ENCODE measurements around the gene NOB1. TPM values are rescaled to one million over a fixed set of nuclear protein-coding genes. Genes with fewer than 3 reads are reported as not detected.

Gene NOB1
- total RNA-seq, 1 experiment from 2014 or later, result 101 TPM

DNA sequence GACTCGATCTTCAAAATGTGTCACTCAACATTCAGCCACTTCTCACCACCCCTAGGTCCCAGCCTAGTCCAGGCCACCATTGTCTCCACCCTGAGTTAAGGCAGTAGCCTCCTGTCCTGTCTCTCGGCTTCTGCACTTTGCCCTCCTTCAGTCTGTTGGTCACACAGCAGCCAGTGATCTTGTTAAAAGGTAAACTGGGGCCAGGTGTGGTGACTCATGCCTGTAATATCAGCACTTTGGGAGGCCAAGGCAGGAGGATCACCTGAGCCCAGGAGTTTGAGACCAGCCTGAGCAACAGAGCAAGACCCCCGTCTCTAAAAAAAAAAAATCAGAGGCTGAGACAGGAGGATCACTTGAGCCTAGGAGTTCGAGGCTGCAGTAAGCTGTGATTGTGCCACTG is 33.2 kb upstream of the NOB1 start:
- Histone ChIP-seq H3K9ac (ENCODE audit: extremely low read depth, insufficient read length, low read length) (no peak overlapping the region), H4K91ac (ENCODE audit: insufficient read length, low read depth, low read length) (no peak overlapping the region), H3K9me3 (ENCODE audit: control insufficient read depth, low read depth, low read length) (no peaks in the 10 kb centered on the region), H2BK5ac (ENCODE audit: insufficient read length, low read length) (no peak overlapping the region), H3K4me2 (ENCODE audit: insufficient read depth, insufficient read length, low read length) (no peak overlapping the region), H3K23ac (ENCODE audit: insufficient read length, low read depth, low read length) (no peak overlapping the region), H3K4ac (ENCODE audit: low read depth, low read length) (no peak overlapping the region), H3K27me3 (ENCODE audit: insufficient read depth, low read length) (no peaks in the 10 kb centered on the region), H4K20me1 (ENCODE audit: control insufficient read depth, insufficient read depth, insufficient read length) (no peaks in the 10 kb centered on the region), H4K5ac (ENCODE audit: insufficient read length, low read depth, low read length) (no peak overlapping the region), H3K18ac (ENCODE audit: insufficient read length, low read depth, low read length) (no peak overlapping the region), H2BK20ac (ENCODE audit: low read depth, low read length, poor library complexity, severe bottlenecking) (no peak overlapping the region), H2BK12ac (ENCODE audit: insufficient read length, low read depth, low read length) (no peak overlapping the region), H3K4me1 (ENCODE audit: insufficient read depth, low read length) (no peaks in the 10 kb centered on the region), H3K23me2 (ENCODE audit: insufficient read length, low read depth, low read length, poor library complexity, severe bottlenecking) (no peaks in the 10 kb centered on the region), H3K56ac (ENCODE audit: insufficient read length, low read depth, low read length) (no peak overlapping the region), H2BK120ac (ENCODE audit: low read depth, low read length, poor library complexity, severe bottlenecking) (no peak overlapping the region), H3T11ph (ENCODE audit: low read length) (no peak overlapping the region), H2AK5ac (ENCODE audit: insufficient read length, low read length) (no peak overlapping the region), H2AFZ (ENCODE audit: low read length) (no peak overlapping the region), H3K14ac (ENCODE audit: insufficient read depth, low read length) (no peak overlapping the region), H3K79me2 (ENCODE audit: insufficient read depth, low read length) (no peaks in the 10 kb centered on the region), H2BK15ac (ENCODE audit: low read depth, low read length) (no peak overlapping the region), H3K79me1 (ENCODE audit: insufficient read depth, low read depth, low read length, poor library complexity, severe bottlenecking) (no peaks in the 10 kb centered on the region), H4K8ac (replicated peaks; ENCODE audit: insufficient read length, low read depth, low read length) (no peak overlapping the region), H3K27ac (ENCODE audit: insufficient read length, low read depth, low read length) (no peak overlapping the region)
- Mint-ChIP-seq H3K9me3 (no peaks in the 10 kb centered on the region; a peak in 1 of 5 replicates), H3K36me3 (ENCODE audit: insufficient read depth in 1 of 3, low read depth in 3 of 3) (peaks cover 6 to 28% (median 15%) of the 10 kb centered on the region in 3 experiments; a peak in 6 of 7 replicates), H3K27me3 (ENCODE audit: low read depth) (no peaks in the 10 kb centered on the region), H3K4me3 (no peak overlapping the region), H3K4me1 (no peaks in the 10 kb centered on the region), H3K27ac (no peak overlapping the region)
- no CpG with 5 or more reads among the region's 4 CpGs for WGBS (ENCODE audit: extremely low coverage, insufficient read length, low lambda C conversion rate)
- TF ChIP-seq, protein P1, sequence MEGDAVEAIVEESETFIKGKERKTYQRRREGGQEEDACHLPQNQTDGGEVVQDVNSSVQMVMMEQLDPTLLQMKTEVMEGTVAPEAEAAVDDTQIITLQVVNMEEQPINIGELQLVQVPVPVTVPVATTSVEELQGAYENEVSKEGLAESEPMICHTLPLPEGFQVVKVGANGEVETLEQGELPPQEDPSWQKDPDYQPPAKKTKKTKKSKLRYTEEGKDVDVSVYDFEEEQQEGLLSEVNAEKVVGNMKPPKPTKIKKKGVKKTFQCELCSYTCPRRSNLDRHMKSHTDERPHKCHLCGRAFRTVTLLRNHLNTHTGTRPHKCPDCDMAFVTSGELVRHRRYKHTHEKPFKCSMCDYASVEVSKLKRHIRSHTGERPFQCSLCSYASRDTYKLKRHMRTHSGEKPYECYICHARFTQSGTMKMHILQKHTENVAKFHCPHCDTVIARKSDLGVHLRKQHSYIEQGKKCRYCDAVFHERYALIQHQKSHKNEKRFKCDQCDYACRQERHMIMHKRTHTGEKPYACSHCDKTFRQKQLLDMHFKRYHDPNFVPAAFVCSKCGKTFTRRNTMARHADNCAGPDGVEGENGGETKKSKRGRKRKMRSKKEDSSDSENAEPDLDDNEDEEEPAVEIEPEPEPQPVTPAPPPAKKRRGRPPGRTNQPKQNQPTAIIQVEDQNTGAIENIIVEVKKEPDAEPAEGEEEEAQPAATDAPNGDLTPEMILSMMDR (conservative IDR thresholded peaks at IDR 0.05), result no peak
- no peak for DNase-seq

Data from H9 (cell line).